H1 (cell line): ENCODE data around the gene CLDN15. TPM values are rescaled to one million over a fixed set of nuclear protein-coding genes. Genes with fewer than 3 reads are reported as not detected.

ENCODE experiments used
- CTCF ChIA-PET: fragments of 300-600 bp; sonication (Branson Sonifier 250); formaldehyde crosslinking; loops from one replicate; lab custom pipeline; 2021; ENCODE audit not compliant: partially characterized antibody; lab: Charles Lee
- POLR2A ChIA-PET: fragments of 300-600 bp; sonication (Branson Sonifier 250); formaldehyde crosslinking; loops from one replicate; lab custom pipeline; 2021; ENCODE audit warnings: inconsistent platforms; ENCODE audit not compliant: partially characterized antibody; lab: Charles Lee
- DNase-seq, 2 experiments: peaks; one replicate each; pipeline versions ENCODE4 v3.0.0 to v3.0.0-alpha.2; 2010 to 2022; ENCODE audit warnings: low spot score in 2 of 2, low read depth in 1 of 2, mixed read lengths in 1 of 2
- FAIRE-seq: peaks from 2 replicates; lab custom pipeline; 2011; peaks lifted over from hg19 to GRCh38; lab: Jason Lieb, UNC
- H2AFZ ChIP-seq: 2 replicates; pipeline ENCODE4 v1.8.1; 2012; ENCODE audit warnings: low read length, inconsistent platforms
- H2AK5ac ChIP-seq: 2 replicates; pipeline ENCODE4 v1.6.1; 2013; ENCODE audit warnings: low read depth, low read length
- H2BK120ac ChIP-seq: replicated peaks from 2 replicates; pipeline ENCODE3; 2013; ENCODE audit warnings: low read depth, low read length, inconsistent platforms
- H2BK12ac ChIP-seq: 2 replicates; pipeline ENCODE4 v1.6.1; 2013; ENCODE audit warnings: low read depth, low read length
- H2BK15ac ChIP-seq: 2 replicates; pipeline ENCODE4 v1.6.1; 2013; ENCODE audit warnings: low read length
- H2BK20ac ChIP-seq: 2 replicates; pipeline ENCODE4 v1.6.1; 2013; ENCODE audit warnings: low read length
- H2BK5ac ChIP-seq: 2 replicates; pipeline ENCODE4 v1.6.1; 2013; ENCODE audit warnings: low read depth, low read length
- H3K14ac ChIP-seq: 2 replicates; pipeline ENCODE4 v1.6.1; 2013; ENCODE audit warnings: inconsistent platforms; ENCODE audit not compliant: insufficient read length
- H3K18ac ChIP-seq: 2 replicates; pipeline ENCODE4 v1.6.1; 2013; ENCODE audit warnings: low read length; ENCODE audit errors: extremely low read depth
- H3K23ac ChIP-seq: 2 replicates; pipeline ENCODE4 v1.6.1; 2013; ENCODE audit warnings: inconsistent platforms; ENCODE audit not compliant: insufficient read length
- H3K23me2 ChIP-seq: 2 replicates; pipeline ENCODE4 v1.6.1; 2013; ENCODE audit warnings: low read depth, low read length
- H3K27ac ChIP-seq: 2 replicates; pipeline ENCODE4 v1.6.1; 2011; ENCODE audit warnings: low read depth, low read length, inconsistent platforms
- H3K27me3 ChIP-seq, 4 experiments: replicated peaks in 1 of 4; 1 replicate in 1 of 4; 2 replicates in 3 of 4; pipeline versions ENCODE4 v1.6.1 to v1.8.1; 2011 to 2013; ENCODE audit warnings: low read length in 3 of 4, mild to moderate bottlenecking in 3 of 4, inconsistent platforms in 2 of 4, mixed read lengths in 2 of 4, moderate library complexity in 1 of 4; ENCODE audit not compliant: control insufficient read depth in 3 of 4, insufficient read depth in 3 of 4; ENCODE audit errors: extremely low read depth in 1 of 4
- H3K36me3 ChIP-seq, 4 experiments: 2 replicates each; pipeline versions ENCODE4 v1.6.1 to v1.8.1; 2011 to 2013; ENCODE audit warnings: mild to moderate bottlenecking in 4 of 4, low read length in 3 of 4, moderate library complexity in 2 of 4, control low read depth in 1 of 4, inconsistent platforms in 1 of 4; ENCODE audit not compliant: insufficient read depth in 4 of 4, control insufficient read depth in 2 of 4
- H3K4ac ChIP-seq: replicated peaks from 2 replicates; pipeline ENCODE3; 2013; ENCODE audit warnings: low read length, low read depth, mixed read lengths, inconsistent platforms; ENCODE audit not compliant: insufficient read length
- H3K4me1 ChIP-seq, 4 experiments: replicated peaks in 1 of 4; 1 replicate in 1 of 4; 2 replicates in 3 of 4; pipeline versions ENCODE4 v1.6.1 to v1.8.1; 2011 to 2013; ENCODE audit warnings: low read length in 3 of 4, inconsistent platforms in 2 of 4, mixed read lengths in 1 of 4; ENCODE audit not compliant: insufficient read depth in 4 of 4, control insufficient read depth in 3 of 4
- H3K4me2 ChIP-seq, 2 experiments: 2 replicates each; pipeline versions ENCODE4 v1.6.1 to v1.8.1; 2011 to 2013; ENCODE audit warnings: low read depth in 2 of 2, low read length in 2 of 2, control low read depth in 1 of 2, inconsistent platforms in 1 of 2, mild to moderate bottlenecking in 1 of 2; ENCODE audit not compliant: insufficient read depth in 1 of 2
- H3K4me3 ChIP-seq, 4 experiments: fragments of 200-600, 300-600 bp in 1 of 4; sonication (generic), shearing (Covaris generic), sonication (Bioruptor Twin) in 1 of 4; 2 replicates each; pipeline versions ENCODE4 v1.5.1 to v1.8.1; 2011 to 2016; ENCODE audit warnings: low read length in 4 of 4, low read depth in 3 of 4, control low read depth in 2 of 4, inconsistent platforms in 2 of 4, mild to moderate bottlenecking in 2 of 4, mixed read lengths in 1 of 4, moderate library complexity in 1 of 4; ENCODE audit not compliant: insufficient read depth in 2 of 4; ENCODE audit errors: extremely low read depth in 1 of 4
- H3K56ac ChIP-seq: replicated peaks from 2 replicates; pipeline ENCODE3; 2013; ENCODE audit warnings: low read depth, mild to moderate bottlenecking, mixed read lengths, low read length, inconsistent platforms; ENCODE audit not compliant: insufficient read length
- H3K79me1 ChIP-seq: 2 replicates; pipeline ENCODE4 v1.6.1; 2013; ENCODE audit warnings: low read depth, low read length, control low read depth
- H3K79me2 ChIP-seq, 2 experiments: 2 replicates each; pipeline versions ENCODE4 v1.6.1 to v1.8.1; 2012 to 2013; ENCODE audit warnings: low read length in 2 of 2, mild to moderate bottlenecking in 2 of 2, inconsistent platforms in 1 of 2; ENCODE audit not compliant: insufficient read depth in 2 of 2, control insufficient read depth in 1 of 2
- H3K9ac ChIP-seq, 4 experiments: replicated peaks in 1 of 4; 1 replicate in 1 of 4; 2 replicates in 3 of 4; pipeline versions ENCODE4 v1.6.1 to v1.8.1; 2011 to 2013; ENCODE audit warnings: low read depth in 3 of 4, low read length in 3 of 4, control low read depth in 2 of 4, mild to moderate bottlenecking in 2 of 4, moderate library complexity in 2 of 4, inconsistent platforms in 1 of 4; ENCODE audit errors: extremely low read depth in 1 of 4
- H3K9me3 ChIP-seq, 2 experiments: 2 replicates each; pipeline versions ENCODE4 v1.6.1 to v1.8.1; 2012 to 2013; ENCODE audit warnings: mild to moderate bottlenecking in 2 of 2, moderate library complexity in 2 of 2, control low read depth in 1 of 2, inconsistent platforms in 1 of 2, low read depth in 1 of 2, low read length in 1 of 2, mixed read lengths in 1 of 2; ENCODE audit not compliant: insufficient read depth in 2 of 2
- H4K20me1 ChIP-seq, 2 experiments: replicated peaks in 1 of 2; 2 replicates each; pipeline versions ENCODE3 to v1.8.1; 2011 to 2013; ENCODE audit warnings: inconsistent platforms in 2 of 2, low read length in 2 of 2, mild to moderate bottlenecking in 1 of 2; ENCODE audit not compliant: insufficient read depth in 2 of 2, control insufficient read depth in 1 of 2
- H4K5ac ChIP-seq: 2 replicates; pipeline ENCODE4 v1.6.1; 2013; ENCODE audit warnings: low read length, low read depth, mixed read lengths, inconsistent platforms; ENCODE audit not compliant: insufficient read length
- H4K8ac ChIP-seq: 2 replicates; pipeline ENCODE4 v1.8.0; 2013; ENCODE audit warnings: mild to moderate bottlenecking, moderate library complexity, low read length, inconsistent platforms; ENCODE audit not compliant: insufficient read depth; ENCODE audit errors: extremely low read depth
- H4K91ac ChIP-seq: replicated peaks from 2 replicates; pipeline ENCODE3; 2013; ENCODE audit warnings: low read length, mixed read lengths, inconsistent platforms; ENCODE audit not compliant: insufficient read length
- EGR1 ChIP-seq: IDR thresholded peaks from 2 replicates; pipeline ENCODE4 v1.6.1; 2011; ENCODE audit warnings: low read depth, low read length, borderline replicate concordance
- NANOG ChIP-seq: IDR thresholded peaks from 2 replicates; pipeline ENCODE4 v1.6.1; 2011; ENCODE audit warnings: low read length, low read depth, mild to moderate bottlenecking, inconsistent platforms; ENCODE audit not compliant: insufficient read depth, poor library complexity, severe bottlenecking
- RAD21 ChIP-seq, 2 experiments: IDR thresholded peaks in 1 of 2; conservative IDR thresholded peaks in 1 of 2; 2 replicates each; pipeline ENCODE4 v1.6.1; 2011; ENCODE audit warnings: low read depth in 2 of 2, low read length in 2 of 2, improper control_type of control experiment in 1 of 2, inconsistent platforms in 1 of 2, mild to moderate bottlenecking in 1 of 2, moderate library complexity in 1 of 2
- RNF2 ChIP-seq: fragments of 200-900, 300-1000 bp; sonication (generic); IDR thresholded peaks from 2 replicates; pipeline ENCODE4 v1.7.1; 2016; ENCODE audit warnings: borderline replicate concordance, low read depth, mild to moderate bottlenecking, antibody characterized with exemption, low read length; ENCODE audit not compliant: poor library complexity, severe bottlenecking; ENCODE audit errors: missing control alignments
- WGBS, 2 experiments: shearing (Covaris generic) in 1 of 2; methylation state at CpG; one replicate each; pipeline versions ENCODE4 v1.1.6 to v1.1.7; 2013 to 2015; ENCODE audit warnings: low lambda C conversion rate in 2 of 2, mixed read lengths in 2 of 2, inconsistent platforms in 1 of 2, low coverage in 1 of 2, missing lambda C conversion rate in 1 of 2; ENCODE audit not compliant: insufficient replicate concordance in 2 of 2, insufficient coverage in 1 of 2, insufficient read length in 1 of 2; ENCODE audit errors: extremely low coverage in 1 of 2, missing lambda C conversion rate in 1 of 2; 5-methylcytosine and 5-hydroxymethylcytosine counted together
- polyA plus RNA-seq, 7 experiments: library from polyadenylated mRNA; depleted of rRNA in 3 of 7; stranded (reverse) in 5 of 7; unstranded in 2 of 7; fragments of >200 nt in 5 of 7; fragments of 200-250 nt in 2 of 7; gene quantifications; 1 replicate in 5 of 7; 2 replicates in 1 of 7; 4 replicates in 1 of 7; pipeline versions ENCODE4 v1.2.1 to v1.2.3, GENCODE V29; 2011 to 2013; ENCODE audit warnings: missing spikeins in 2 of 7, mixed read lengths in 2 of 7
- total RNA-seq: library from RNA; stranded (reverse); fragmentation: NEBNext Ultra II Directional; extraction: Animal tissue kit (Norgen Biotek cat#: 25700); gene quantifications from 2 replicates; pipeline ENCODE4 v1.2.1, GENCODE V29; 2021
- TF ChIP-seq, protein P1 (sequence below): IDR thresholded peaks from 2 replicates; pipeline ENCODE4 v1.6.1; 2012; ENCODE audit warnings: inconsistent platforms

Gene CLDN15
- total and polyA plus RNA-seq, 2 of the 8 experiments (the other 6 are each of a cell fraction or from before 2014, with no cell fraction given), result 5.5 to 7.6 TPM

DNA sequence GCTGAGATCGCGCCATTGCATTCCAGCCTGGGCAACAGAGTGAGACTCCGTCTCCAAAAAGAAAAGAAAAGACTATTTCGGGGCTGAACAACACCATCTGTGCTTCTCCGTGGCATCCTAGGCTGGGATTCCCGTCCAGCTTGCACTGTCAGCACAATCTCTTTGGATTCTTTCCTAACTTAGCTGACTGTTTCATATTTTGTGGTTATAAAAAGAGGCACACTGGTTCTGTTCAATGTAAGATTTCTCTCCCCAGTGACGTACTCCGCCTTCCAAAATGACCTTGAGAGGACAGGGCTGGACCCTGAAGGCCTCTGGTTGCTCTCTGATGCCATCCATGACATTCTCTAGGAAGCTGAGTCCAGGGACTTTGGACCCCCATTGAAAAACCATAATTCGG lies 10.9 kb downstream of the CLDN15 start:
- Histone ChIP-seq H4K20me1 (peaks cover 0 to 5% of the 10 kb centered on the region in 2 experiments), H3K79me1 (no peaks in the 10 kb centered on the region; the same call in 1 of the 2 replicates), H2BK5ac (no peak overlapping the region), H3K23ac (no peak overlapping the region), H3K23me2 (no peaks in the 10 kb centered on the region), H3K4me3 (no peak overlapping the region), H3K9ac (no peak overlapping the region), H3K36me3 (peaks cover 2 to 9% (median 5%) of the 10 kb centered on the region in 4 experiments; a peak in 7 of 8 replicates), H3K27ac (no peak overlapping the region), H4K91ac (no peak overlapping the region), H2BK12ac (no peak overlapping the region), H3K9me3 (no peaks in the 10 kb centered on the region), H3K4ac (no peak overlapping the region), H3K4me2 (no peak overlapping the region), H2BK15ac (no peak overlapping the region), H3K4me1 (peaks cover 0 to 11% (median 1%) of the 10 kb centered on the region in 4 experiments; a peak in 4 of 7 replicates), H4K8ac (no peak overlapping the region), H2BK120ac (no peak overlapping the region), H3K56ac (no peak overlapping the region), H3K27me3 (no peaks in the 10 kb centered on the region), H3K18ac (no peak overlapping the region), H2AK5ac (no peak overlapping the region), H2AFZ (no peak overlapping the region), H2BK20ac (no peak overlapping the region), H4K5ac (no peak overlapping the region), H3K14ac (no peak overlapping the region), H3K79me2 (no peaks in the 10 kb centered on the region; a peak in 1 of 4 replicates)
- WGBS, 2 experiments, result 90% methylated on average over 9 of the region's 9 CpGs; no CpG with 5 or more reads in 1 of the 2 experiments
- ChIA-PET CTCF (interaction anchor here (0.7 to 4.1 kb wide), 6 partner anchors 8 to 82 kb away, joined by 3 to 18 read pairs (median 6); partner anchors contain the start of genes CLDN15 and FIS1), POLR2A (interaction anchor here (1.2 to 1.6 kb wide), 3 partner anchors 8 to 10 kb away, joined by 3 to 5 read pairs (median 4); partner anchors contain the start of gene ZNHIT1)
- no peak for TF ChIP-seq EGR1
- TF ChIP-seq NANOG, result no peak
- no peak for TF ChIP-seq RAD21 (IDR thresholded peaks at IDR 0.05 in 1 of 2, conservative IDR thresholded peaks at IDR 0.05 in 1 of 2; ENCODE audit: low read depth in 2 of 2, low read length in 2 of 2)
- TF ChIP-seq, protein P1, sequence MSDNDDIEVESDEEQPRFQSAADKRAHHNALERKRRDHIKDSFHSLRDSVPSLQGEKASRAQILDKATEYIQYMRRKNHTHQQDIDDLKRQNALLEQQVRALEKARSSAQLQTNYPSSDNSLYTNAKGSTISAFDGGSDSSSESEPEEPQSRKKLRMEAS, result no peak
- TF ChIP-seq RNF2, result no peak
- no peak for DNase-seq
- FAIRE-seq, result no peak
